H1 (cell line): Measurements from ENCODE around the gene VGLL2.

Experiments
- POLR2AphosphoS5 ChIP-seq: IDR thresholded peaks from 2 replicates; pipeline ENCODE4 v1.6.1; 2011; ENCODE audit warnings: low read depth, low read length
- TF ChIP-seq, protein P1 (sequence below): IDR thresholded peaks from 2 replicates; pipeline ENCODE4 v1.6.1; 2011; ENCODE audit warnings: low read depth, mild to moderate bottlenecking, low read length; ENCODE audit not compliant: insufficient read depth

DNA sequence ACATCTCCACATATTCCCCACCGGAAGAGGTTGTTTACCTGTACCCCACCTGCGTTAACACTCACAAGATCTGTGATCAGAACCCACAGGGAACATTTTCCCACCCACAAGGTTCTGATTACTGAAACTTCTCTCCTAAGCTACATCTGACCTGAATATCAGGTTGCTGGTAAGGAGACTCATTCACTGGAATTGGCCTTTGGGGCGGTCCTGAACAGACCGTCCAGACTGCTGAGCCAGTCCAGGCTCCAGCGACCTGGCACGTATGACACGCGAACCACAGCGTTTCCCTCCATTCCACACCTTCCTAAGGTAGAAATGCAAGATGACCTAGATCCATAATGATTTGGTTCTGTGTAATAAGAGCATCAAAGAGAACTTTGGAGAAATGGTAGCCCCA is 9.8 kb downstream of the VGLL2 start:
- TF ChIP-seq POLR2AphosphoS5, result no peak
- TF ChIP-seq, protein P1, sequence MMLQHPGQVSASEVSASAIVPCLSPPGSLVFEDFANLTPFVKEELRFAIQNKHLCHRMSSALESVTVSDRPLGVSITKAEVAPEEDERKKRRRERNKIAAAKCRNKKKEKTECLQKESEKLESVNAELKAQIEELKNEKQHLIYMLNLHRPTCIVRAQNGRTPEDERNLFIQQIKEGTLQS, result no peak
